ENCODE results near the gene NUP62. TPM values are rescaled to one million over a fixed set of nuclear protein-coding genes. Genes with fewer than 3 reads are reported as not detected.

The NUP62 gene
- total RNA-seq, 1 donor from 2014 or later, result 39.3 TPM

DNA sequence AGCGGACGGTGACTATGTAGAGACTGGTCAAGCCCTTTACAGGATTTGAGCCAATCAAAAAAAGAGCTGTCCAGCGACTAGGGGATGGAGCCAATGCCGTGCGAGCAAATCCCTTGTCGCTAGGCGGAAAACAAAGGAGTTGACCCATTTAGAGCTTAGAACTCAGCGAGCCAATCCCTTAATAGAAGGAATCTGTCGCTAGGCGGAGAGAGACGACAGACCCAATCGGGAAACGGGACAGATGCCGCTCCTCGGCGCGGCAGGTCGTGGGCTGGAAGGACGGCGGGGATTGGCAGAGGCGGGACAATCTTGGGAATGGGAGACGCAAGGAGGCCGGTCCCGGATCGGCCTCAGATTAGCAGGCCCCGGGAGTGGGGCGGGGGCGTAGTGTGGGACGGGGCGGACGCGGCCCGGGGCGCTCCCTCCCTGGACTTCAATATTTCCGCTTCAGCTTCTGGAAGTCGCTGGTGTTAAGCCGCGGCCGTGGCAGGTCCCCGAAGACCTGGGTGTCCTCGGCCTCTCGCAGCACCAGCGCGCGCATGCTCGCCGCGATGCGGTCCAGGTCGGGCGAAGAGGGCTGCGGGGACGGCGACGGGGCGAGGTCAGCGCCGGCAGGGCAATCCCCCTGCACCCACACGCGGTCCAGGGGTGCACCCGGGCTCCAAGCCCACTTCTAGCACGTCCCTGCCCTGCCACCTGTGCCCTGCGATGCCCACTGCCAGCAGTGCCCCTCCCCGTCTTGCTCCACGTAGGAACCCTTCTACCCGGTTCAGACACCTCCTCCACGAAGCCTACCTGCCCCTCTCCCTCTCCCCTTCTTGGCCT is 59.6 kb downstream of the NUP62 start:
- H3K9me3 ChIP-seq, result no peaks in the 10 kb centered on the region
- TF ChIP-seq, protein P1, sequence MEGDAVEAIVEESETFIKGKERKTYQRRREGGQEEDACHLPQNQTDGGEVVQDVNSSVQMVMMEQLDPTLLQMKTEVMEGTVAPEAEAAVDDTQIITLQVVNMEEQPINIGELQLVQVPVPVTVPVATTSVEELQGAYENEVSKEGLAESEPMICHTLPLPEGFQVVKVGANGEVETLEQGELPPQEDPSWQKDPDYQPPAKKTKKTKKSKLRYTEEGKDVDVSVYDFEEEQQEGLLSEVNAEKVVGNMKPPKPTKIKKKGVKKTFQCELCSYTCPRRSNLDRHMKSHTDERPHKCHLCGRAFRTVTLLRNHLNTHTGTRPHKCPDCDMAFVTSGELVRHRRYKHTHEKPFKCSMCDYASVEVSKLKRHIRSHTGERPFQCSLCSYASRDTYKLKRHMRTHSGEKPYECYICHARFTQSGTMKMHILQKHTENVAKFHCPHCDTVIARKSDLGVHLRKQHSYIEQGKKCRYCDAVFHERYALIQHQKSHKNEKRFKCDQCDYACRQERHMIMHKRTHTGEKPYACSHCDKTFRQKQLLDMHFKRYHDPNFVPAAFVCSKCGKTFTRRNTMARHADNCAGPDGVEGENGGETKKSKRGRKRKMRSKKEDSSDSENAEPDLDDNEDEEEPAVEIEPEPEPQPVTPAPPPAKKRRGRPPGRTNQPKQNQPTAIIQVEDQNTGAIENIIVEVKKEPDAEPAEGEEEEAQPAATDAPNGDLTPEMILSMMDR (IDR thresholded peaks at IDR 0.05), result peak; percentile 26
- no peaks in the 10 kb centered on the region for H3K27me3 ChIP-seq
- peak; percentile 97 for DNase-seq
- ATAC-seq, result peak; percentile 85
- peaks cover 4% of the 10 kb centered on the region for H3K36me3 ChIP-seq
- H3K4me3 ChIP-seq, result peak overlapping the region; percentile 73
- intact Hi-C loops (cut with DNase I), result no loop called here
- H3K27ac ChIP-seq, result peak overlapping the region; percentile 90
- peaks cover 36% of the 10 kb centered on the region for H3K4me1 ChIP-seq

DNA sequence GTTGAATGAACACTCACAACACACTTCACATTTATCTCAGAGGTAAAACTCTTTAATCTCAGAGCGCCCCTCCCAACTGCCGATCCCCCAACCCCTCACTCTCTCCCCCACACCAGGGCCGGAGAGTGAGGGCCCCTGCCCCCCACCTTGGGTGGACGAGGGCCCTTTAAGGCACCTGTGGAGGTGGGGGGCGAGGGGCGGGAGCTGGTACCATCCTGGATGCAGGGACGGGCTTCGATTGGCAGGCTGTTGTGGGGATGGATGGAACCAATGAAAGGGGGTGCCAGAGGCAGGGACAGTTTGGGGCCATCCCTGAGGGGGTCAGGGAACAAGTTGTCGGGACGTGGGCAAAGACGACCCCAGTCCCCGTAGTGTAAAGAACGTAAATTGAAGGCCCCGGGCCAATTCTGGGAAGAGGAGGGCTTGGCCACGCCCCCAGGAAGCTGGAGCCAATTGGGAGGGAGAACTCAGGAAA is 60.3 kb downstream of the NUP62 start:
- intact Hi-C loops (cut with DNase I), result no loop called here
- Histone ChIP-seq H3K36me3 (peaks cover 11% of the 10 kb centered on the region), H3K27me3 (no peaks in the 10 kb centered on the region), H3K4me3 (peak overlapping the region; percentile 45), H3K4me1 (peaks cover 36% of the 10 kb centered on the region), H3K27ac (peak overlapping the region; percentile 90), H3K9me3 (no peaks in the 10 kb centered on the region)
- ATAC-seq, result peak; percentile 1
- peak; percentile 95 for DNase-seq
- TF ChIP-seq, protein P1 (IDR thresholded peaks at IDR 0.05), result no peak

DNA sequence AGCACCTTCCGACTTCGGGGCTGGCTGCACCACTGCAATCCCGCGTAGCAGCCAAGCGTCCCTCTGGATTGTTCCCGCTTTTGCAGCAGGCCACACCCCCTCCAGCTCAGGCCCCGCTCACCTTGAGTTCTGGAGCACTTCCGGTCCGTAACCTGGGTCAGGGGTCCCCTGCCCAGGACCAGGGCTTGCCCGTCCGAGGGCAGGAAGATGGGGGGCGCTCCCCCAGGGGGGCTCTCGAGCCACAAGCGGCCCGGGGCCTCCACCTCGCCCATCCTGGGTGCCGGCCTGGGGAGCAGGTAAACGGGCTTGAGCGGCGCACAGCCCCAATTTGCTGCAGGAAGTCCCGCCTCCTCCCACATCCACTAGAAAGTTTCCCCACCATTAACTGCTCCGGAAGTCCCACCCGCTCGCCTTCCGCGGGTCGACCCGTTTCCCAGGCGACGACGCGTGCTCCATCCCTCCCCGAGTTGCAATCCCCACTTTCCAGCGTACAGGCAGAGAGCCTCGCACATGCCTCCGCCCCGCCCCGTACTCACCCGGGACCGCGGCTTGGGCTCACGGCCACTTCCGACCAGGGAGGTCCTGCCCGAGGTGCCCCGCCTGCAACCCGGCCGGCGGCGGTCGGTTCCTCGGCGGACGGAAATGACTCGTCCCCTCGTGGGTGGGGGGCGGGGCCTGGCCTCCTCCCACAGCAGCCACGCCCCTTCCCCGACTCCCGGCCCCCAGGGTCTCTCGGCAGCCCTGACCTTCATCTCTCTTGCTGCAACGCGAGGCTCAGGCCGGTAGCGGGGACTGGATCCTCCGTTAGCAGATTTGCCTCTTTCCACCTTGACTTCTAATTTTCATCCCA is 62.1 kb downstream of the NUP62 start, which contains the start of gene PNKP:
Gene PNKP, minus strand, starts transcription at position 644 of the 850 bp plus-strand sequence. Its CDS starts 372 bp downstream, at position 272.
- peaks cover 24% of the 10 kb centered on the region for H3K36me3 ChIP-seq
- ATAC-seq (peak; percentile 78), DNase-seq (peak; percentile 96)
- H3K27me3 ChIP-seq, result no peaks in the 10 kb centered on the region
- peak within 1 kb of the TSS; percentile 90 for H3K4me3 ChIP-seq
- H3K4me1 ChIP-seq, result peaks cover 36% of the 10 kb centered on the region
- no peaks in the 10 kb centered on the region for H3K9me3 ChIP-seq
- peak within 1 kb of the TSS; percentile 90 for H3K27ac ChIP-seq
- intact Hi-C loops (cut with DNase I), result no loop called here
- TF ChIP-seq, protein P1 (IDR thresholded peaks at IDR 0.05), result no peak

DNA sequence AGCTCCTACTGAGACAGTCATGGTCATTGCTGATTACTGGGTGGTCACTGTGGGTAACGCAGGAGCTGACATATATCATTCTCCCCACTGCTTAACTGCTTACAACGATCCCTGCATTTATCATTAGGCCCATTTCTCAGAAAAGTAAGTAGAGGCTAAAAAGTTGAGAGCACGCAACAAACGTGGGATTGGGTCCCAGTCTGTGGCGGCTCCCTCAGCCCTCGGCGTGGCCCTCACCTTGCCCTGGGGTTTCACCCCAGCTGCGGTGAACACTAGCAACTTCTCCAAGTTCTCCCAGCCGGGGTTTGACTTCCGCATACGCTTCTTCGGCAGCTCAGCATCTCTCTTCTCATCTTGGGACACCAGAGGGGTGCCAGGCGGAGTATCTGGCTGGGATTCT is 64.4 kb downstream of the NUP62 start:
- ATAC-seq (no peak), DNase-seq (no peak)
- Histone ChIP-seq H3K4me1 (peaks cover 27% of the 10 kb centered on the region), H3K27me3 (no peaks in the 10 kb centered on the region), H3K4me3 (no peak overlapping the region), H3K27ac (no peak overlapping the region), H3K9me3 (no peaks in the 10 kb centered on the region), H3K36me3 (peaks cover 45% of the 10 kb centered on the region)
- intact Hi-C loops (cut with DNase I), result no loop called here
- TF ChIP-seq, protein P1 (IDR thresholded peaks at IDR 0.05), result no peak

DNA sequence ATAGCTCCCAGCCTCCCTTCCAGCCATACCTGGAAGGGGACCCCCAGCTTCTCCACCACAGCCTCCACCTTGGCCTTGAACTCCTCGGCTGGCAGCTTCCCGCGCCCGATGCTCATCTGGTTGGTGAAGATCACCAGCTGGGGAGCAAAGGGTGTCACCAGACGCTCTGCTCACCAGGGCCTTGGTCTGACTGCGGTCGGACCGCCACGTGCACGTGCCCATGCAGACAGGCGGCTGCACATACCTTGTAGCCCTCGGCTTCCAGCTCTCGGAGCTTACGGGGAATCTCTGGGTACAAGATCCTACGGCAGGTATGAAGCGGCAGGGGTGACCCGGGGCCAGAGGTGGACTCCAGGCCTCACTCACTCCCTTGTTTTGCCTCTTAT is 65.4 kb downstream of the NUP62 start:
- Histone ChIP-seq H3K36me3 (peaks cover 50% of the 10 kb centered on the region), H3K4me3 (no peak overlapping the region), H3K4me1 (peaks cover 25% of the 10 kb centered on the region), H3K27ac (no peak overlapping the region), H3K27me3 (no peaks in the 10 kb centered on the region), H3K9me3 (no peaks in the 10 kb centered on the region)
- DNase-seq (no peak), ATAC-seq (no peak)
- TF ChIP-seq, protein P1 (IDR thresholded peaks at IDR 0.05), result no peak
- intact Hi-C loops (cut with DNase I), result no loop called here
